HepG2 (cell line): ENCODE results near the gene CGNL1.

ENCODE experiments used
- CBFB ChIP-seq: sonication (generic); formaldehyde crosslinking; IDR thresholded peaks from 2 replicates; pipeline ENCODE4 v1.4.0; 2020; ENCODE audit warnings: missing genetic modification reagents
- ESRRA ChIP-seq: sonication (generic); formaldehyde crosslinking; IDR thresholded peaks from 2 replicates; pipeline ENCODE4 v1.5.1; 2020; ENCODE audit warnings: mild to moderate bottlenecking, low read depth, missing genetic modification reagents
- EZH2 ChIP-seq: conservative IDR thresholded peaks from 2 replicates; pipeline ENCODE4 v1.6.1; 2012; ENCODE audit warnings: mild to moderate bottlenecking, low read depth, low read length, moderate library complexity
- FOXA3 ChIP-seq: IDR thresholded peaks from 2 replicates; pipeline ENCODE4 v1.6.1; 2016; ENCODE audit warnings: missing genetic modification reagents, missing compliant biosample characterization
- JUND ChIP-seq: sonication (generic); formaldehyde crosslinking; IDR thresholded peaks from 2 replicates; pipeline ENCODE4 v1.8.0; 2022; ENCODE audit warnings: mild to moderate bottlenecking, missing genetic modification reagents
- KAT7 ChIP-seq: IDR thresholded peaks from 2 replicates; pipeline ENCODE4 v1.6.1; 2018; ENCODE audit warnings: borderline replicate concordance, missing compliant biosample characterization
- POLR2A ChIP-seq, 2 experiments: IDR thresholded peaks; 2 replicates each; pipeline ENCODE4 v1.6.1; 2011; ENCODE audit warnings: low read depth in 2 of 2, low read length in 2 of 2, mild to moderate bottlenecking in 1 of 2, moderate library complexity in 1 of 2; ENCODE audit not compliant: insufficient read depth in 1 of 2
- YY1 ChIP-seq: IDR thresholded peaks from 2 replicates; pipeline ENCODE4 v1.6.1; 2011; ENCODE audit warnings: low read length, low read depth, moderate library complexity, mild to moderate bottlenecking; ENCODE audit not compliant: insufficient read depth, insufficient replicate concordance
- ZNF138 ChIP-seq: sonication (generic); formaldehyde crosslinking; IDR thresholded peaks from 2 replicates; pipeline ENCODE4 v1.5.0; 2020; ENCODE audit warnings: mild to moderate bottlenecking, low read depth, missing genetic modification reagents
- ZNF274 ChIP-seq: sonication (generic); formaldehyde crosslinking; IDR thresholded peaks from 2 replicates; pipeline ENCODE4 v1.5.1; 2020; ENCODE audit warnings: mild to moderate bottlenecking, missing genetic modification reagents
- ZNF660 ChIP-seq: sonication (generic); formaldehyde crosslinking; IDR thresholded peaks from 2 replicates; pipeline ENCODE4 v1.5.1; 2020; ENCODE audit warnings: mild to moderate bottlenecking, low read depth, missing genetic modification reagents, borderline replicate concordance
- ZNF724P ChIP-seq: sonication (generic); formaldehyde crosslinking; IDR thresholded peaks from 2 replicates; pipeline ENCODE4 v1.8.0; 2022; ENCODE audit warnings: missing genetic modification reagents, borderline replicate concordance
- TF ChIP-seq, protein P1 (sequence below): sonication (generic); formaldehyde crosslinking; IDR thresholded peaks from 2 replicates; pipeline ENCODE4 v1.4.0; 2020; ENCODE audit warnings: missing genetic modification reagents
- TF ChIP-seq, protein P2 (sequence below): sonication (generic); formaldehyde crosslinking; IDR thresholded peaks from 2 replicates; pipeline ENCODE4 v1.8.0; 2023; ENCODE audit warnings: mild to moderate bottlenecking, missing genetic modification reagents

- TF ChIP-seq ZNF138 (CRISPR knock-in tag) (no peak), YY1 (no peak), EZH2 (no peak), KAT7 (CRISPR knock-in tag) (no peak), ZNF660 (no peak), JUND (CRISPR knock-in tag) (no peak), POLR2A (IDR thresholded peaks at IDR 0.05; ENCODE audit: insufficient read depth in 1 of 2, low read depth in 2 of 2, low read length in 2 of 2) (no peak), ESRRA (no peak), FOXA3 (no peak), ZNF274 (CRISPR knock-in tag) (no peak), CBFB (CRISPR knock-in tag) (no peak), ZNF724P (CRISPR knock-in tag) (no peak)
- TF ChIP-seq, protein P1, sequence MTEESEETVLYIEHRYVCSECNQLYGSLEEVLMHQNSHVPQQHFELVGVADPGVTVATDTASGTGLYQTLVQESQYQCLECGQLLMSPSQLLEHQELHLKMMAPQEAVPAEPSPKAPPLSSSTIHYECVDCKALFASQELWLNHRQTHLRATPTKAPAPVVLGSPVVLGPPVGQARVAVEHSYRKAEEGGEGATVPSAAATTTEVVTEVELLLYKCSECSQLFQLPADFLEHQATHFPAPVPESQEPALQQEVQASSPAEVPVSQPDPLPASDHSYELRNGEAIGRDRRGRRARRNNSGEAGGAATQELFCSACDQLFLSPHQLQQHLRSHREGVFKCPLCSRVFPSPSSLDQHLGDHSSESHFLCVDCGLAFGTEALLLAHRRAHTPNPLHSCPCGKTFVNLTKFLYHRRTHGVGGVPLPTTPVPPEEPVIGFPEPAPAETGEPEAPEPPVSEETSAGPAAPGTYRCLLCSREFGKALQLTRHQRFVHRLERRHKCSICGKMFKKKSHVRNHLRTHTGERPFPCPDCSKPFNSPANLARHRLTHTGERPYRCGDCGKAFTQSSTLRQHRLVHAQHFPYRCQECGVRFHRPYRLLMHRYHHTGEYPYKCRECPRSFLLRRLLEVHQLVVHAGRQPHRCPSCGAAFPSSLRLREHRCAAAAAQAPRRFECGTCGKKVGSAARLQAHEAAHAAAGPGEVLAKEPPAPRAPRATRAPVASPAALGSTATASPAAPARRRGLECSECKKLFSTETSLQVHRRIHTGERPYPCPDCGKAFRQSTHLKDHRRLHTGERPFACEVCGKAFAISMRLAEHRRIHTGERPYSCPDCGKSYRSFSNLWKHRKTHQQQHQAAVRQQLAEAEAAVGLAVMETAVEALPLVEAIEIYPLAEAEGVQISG (CRISPR knock-in tag): no peak
- TF ChIP-seq, protein P2, sequence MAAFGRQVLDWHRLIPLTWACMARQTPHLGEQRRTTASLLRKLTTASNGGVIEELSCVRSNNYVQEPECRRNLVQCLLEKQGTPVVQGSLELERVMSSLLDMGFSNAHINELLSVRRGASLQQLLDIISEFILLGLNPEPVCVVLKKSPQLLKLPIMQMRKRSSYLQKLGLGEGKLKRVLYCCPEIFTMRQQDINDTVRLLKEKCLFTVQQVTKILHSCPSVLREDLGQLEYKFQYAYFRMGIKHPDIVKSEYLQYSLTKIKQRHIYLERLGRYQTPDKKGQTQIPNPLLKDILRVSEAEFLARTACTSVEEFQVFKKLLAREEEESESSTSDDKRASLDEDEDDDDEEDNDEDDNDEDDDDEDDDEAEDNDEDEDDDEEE (CRISPR knock-in tag): no peak
Measured at GRCh38 chr15:57388464-57388863, 12.2 kb downstream of the CGNL1 start.
